GM18499 (cell line): ENCODE results near the gene RNU1-1.
A peak's percentile ranks its signal among the peaks of the same experiment; 100 is the strongest.
"Not testable (repeated sequence)": the region's sequence is repeated elsewhere in the genome, so short reads cannot be mapped to it uniquely, and the experiment has no call there.

Experiments
- ATAC-seq: cut with Tn5 transposase; IDR thresholded peaks from one replicate; pipeline ENCODE4 v1.9.1; 2021; ENCODE audit warnings: moderate number of reproducible peaks; ENCODE audit not compliant: insufficient read depth, unreplicated experiment

The RNU1-1 gene

DNA sequence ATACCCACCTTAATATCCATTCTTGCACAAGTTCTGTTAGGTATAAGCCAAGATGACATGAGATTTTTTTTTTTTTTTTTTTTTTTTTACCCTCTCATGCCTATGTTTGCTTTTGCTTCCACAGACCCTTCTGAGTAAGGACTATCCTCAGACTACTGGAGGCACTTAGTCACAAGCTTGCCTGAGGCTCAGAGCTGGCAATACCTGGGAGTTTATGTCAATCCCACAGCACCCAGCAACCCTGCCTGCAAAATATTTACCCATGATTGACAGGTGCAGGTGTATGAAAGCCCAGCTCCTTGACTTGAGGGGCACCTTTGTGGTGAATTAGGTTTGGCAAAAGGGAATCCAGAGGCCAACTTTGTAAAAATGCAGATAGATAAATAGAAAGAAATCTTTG is 11.7 kb upstream of the RNU1-1 start:
- not testable (repeated sequence) for ATAC-seq

DNA sequence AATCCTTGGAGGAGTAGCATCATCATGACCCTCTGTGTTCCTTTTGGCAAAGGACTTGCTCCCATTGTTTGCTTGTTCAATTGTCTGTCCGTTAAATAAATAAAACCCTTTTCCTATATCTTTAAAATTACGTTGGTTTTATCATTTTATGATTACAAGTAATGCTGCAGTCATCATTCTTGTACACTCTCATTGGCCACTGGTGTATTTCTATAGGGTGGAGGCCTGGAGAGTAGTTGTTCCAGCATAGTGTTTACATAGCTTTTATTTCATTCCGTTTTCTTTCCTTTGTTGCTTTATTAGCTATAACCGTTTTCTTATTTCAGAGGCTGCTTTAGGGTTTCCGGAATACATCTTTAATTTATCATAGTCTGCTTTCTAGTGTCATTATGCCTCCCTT is 7.6 kb upstream of the RNU1-1 start:
- not testable (repeated sequence) for ATAC-seq

DNA sequence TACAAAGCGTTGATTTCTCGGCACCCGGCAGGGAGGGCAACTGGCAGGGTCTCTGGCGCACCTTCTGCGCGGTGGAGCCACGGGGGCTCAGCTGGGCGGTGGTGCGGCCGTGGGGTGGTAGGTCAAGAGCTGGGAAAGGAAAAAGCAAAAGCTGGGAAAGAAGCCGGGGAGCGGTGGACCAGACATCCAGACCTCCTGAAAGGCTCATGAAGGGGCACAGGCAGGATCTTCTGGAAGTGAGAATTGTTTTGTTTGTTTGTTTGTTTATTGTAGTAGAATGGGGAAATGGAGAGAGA is 7.2 kb upstream of the RNU1-1 start:
- ATAC-seq = no peak

DNA sequence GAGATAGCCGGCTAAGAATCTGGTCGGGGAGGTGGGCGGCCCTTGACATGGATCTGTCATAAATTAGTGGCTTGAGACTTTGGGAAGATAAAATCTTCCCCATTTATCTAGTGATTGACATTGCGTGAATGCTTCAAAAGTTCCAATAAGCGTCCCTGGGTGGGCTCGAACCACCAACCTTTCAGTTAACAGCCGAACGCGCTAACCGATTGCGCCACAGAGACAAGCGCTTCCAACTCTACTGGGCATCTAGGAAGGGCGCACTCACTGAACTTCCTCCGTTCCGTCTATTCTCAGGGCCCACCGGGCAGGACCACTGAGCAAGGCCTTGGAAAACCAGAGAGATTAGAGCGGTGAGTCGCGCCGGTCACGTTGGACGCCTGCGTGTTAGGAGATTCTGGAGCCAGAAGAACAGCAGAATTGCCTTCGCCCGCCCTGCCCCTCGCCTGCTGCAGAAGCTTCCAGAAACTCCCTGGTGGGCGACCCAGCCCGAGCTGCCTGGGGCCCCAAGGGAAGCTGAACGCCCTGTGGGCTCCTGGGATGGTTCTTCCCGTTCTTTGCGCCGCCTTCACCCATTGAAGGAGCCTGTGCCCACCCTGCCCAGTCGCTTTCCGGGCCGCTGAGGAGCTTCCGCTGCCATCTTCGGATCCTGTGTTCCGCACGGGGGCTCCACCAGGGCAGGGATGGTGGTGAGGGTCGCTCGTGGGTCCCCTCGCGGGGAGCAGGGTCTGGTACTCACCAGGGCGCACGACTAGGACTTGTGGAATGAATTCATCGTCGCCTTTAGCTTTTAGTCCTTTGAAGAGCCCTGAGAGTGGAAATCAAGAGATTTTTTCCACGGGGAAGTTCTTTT is 6.6 kb upstream of the RNU1-1 start:
- ATAC-seq = not testable (repeated sequence)

DNA sequence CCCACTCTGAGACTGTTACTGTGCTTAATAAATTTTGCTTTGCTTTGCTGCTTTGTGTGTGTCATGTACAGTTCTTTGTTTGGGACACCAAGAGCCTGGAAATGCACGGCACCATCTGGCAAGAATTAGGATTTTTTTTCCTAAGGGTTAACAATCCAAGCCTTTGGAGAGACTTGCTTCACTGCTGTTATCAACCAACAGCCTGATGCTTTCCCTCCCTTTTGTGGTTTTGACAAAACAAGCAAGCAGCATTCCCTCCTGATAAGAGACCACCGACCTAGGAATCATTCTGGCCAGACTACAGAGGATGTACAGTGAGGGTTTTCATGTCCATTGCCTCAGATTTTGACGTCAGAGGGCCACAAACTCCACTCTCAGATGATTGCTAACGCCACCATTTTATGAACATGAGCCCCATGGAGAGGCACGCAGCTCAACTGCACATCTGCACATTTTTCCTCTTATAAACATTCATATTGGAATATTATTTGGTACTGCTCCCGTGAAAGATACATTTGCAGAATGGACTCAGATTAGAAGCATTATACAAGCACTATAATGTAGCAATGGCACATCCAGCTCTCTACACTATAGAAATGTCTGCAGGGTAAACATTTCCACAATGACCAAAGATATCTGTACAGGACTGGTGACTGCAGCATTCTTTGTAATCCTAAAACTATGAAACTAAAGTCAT is 5.3 kb upstream of the RNU1-1 start:
- not testable (repeated sequence) for ATAC-seq

DNA sequence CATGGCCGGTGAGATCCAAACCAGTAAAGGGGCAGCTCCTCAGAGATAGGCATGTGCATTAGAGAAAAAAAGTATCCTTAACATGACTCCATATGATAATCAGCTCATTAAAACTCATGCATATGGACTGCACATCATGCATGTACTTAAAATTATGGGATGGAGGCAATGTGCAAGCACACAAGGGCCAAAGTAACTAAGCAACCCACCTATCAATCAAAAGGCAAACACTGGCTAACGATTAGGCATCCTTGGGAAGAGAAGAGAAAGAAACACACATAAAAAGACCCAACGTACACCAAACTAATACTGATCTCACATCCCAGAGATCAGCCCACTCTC is 4.8 kb upstream of the RNU1-1 start:
- not testable (repeated sequence) for ATAC-seq

DNA sequence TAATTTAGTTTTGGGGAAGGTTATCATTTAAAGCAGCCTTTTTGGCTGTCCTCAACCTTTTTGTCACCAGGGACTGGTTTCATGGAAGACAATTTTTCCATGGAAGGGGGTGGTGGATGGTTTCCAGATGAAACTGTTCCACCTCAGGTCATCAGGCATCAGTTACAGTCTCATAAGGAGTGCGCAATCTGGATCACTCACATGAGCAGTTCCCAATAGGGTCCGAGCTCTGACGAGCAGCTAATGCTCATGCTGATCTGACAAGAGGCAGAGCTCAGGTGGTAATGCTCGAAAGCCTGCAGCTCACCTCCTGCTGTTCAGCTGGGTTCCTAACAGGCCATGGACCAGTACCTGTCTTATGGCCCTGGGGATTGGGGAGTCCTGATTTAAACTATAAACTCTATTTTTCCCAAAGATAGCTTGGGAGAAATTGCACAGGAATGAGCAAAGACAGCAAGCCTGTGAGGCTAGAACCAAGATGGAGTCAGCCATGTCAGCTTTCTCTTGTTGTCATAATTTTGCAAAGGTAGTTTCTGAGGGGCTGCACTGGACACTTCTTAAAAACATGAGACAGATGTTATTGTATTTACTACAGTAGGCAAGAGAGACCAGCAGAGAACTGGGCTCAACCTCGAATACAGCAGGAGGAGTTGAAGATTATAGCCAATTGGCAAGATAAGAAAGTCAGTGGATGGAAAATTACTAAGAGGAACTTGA is 2.8 kb upstream of the RNU1-1 start:
- ATAC-seq = not testable (repeated sequence)

DNA sequence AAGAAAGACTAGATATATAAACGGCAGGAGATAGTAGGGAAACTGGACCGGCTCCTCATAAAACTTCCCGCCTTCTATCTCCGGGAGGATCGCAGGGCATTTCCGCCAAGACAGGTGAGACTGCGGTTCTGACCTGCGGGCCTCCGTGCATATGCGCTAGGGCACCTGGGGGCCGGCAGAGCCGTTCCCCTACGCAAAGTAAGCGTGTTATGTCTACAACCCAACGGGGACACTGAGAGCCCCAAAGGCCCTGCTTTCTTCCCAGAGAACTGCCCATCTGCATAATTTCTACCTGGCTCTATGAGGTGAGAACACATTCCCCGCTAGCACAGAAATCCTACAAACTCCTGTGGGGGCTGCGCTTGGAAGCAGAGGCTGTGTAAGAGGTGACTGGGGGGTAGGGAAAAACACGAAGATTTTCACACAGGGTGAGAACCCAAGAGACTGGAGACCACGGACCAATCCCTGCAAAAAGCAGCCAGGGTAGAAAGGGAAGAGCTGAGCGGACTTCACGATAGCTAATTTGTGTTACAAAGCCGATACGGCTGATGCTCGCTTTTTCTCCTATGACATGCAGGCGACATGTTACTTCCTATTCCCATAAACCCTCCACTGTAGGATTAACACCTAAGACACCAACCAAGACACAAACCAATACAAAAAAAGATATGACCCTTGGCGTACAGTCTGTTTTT is 526 bp downstream of the RNU1-1 start:
- peak; percentile 85 for ATAC-seq

DNA sequence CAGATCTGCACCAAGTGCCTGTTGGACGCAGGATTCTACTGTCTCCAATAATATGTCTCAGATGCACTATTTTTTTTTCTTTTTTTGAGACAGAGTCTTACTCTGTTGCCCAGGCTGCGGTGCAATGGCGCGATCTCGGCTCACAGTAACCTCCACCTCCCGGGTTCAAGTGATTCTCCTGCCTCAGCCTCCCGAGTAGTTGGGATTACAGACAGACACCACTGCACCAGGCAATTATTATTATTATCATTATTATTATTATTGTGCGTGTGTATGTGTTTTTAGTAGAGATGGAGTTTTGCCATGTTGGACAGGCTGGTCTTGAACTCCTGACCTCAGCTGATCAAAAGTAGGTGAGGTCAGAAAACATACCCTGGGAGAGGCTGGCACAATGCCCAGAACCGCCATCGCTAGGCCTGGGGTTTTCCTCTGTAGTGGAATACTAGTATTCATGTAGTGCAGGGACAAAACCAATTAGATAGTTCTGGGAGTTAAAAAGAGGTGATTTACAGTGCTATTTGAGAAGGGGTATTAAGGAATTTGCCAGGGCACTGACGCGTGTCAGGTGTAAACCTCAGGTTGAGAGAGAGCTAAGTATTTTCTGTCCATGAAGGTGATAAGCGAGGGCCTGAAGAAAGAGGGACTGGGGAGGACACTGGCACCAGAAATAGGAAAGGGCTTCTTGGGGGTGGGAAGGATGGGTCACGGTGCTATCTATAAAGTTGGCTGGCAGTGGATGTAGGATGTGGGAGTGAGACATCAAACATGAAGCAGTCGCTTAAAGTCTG is 1.3 kb downstream of the RNU1-1 start:
- not testable (repeated sequence) for ATAC-seq

DNA sequence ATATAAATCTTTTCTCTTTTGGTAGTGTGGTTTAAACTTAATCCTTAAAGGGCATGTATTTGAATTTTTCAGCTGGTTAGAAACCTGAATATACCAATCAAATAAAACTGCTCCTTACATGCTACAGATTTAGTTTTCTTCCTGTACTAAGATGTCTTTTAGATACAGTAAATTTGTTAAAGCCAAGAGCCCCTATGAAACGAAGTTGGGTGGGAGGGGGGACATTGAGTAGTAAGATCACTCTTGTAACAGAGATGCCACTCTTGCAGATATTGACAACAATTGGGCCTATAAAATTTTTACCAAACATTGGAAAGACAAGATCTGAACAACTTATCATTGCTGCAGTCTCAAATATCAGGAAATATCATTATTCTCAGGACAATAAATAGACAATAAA is 2.2 kb downstream of the RNU1-1 start:
- not testable (repeated sequence) for ATAC-seq

DNA sequence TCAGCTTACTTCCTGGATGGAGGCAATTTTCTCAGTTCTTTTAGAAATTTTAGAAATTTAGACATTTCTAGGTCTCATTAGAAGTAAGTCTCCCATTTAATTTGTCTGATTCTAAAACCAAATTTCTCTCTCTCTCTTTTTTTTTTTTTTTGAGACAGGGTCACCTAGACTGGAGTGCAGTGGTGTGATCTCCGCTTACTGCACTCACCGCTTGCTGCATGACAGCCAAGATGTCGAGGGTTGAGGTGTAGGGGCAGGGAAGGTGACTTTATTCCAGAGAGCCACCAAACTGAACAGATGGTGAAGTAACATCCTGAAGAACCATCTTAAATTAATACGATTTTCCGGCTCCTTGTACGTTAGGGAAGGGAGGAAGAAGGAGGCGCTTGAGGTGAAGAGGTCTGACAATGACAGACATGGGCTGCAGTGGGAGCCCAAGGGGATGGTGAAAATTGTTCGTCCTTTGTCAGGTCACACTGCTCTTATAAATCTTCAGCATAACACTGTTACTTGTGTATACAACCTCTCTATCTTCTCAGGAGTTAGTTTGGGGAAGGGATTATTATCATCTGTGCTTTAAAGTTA is 5.1 kb downstream of the RNU1-1 start:
- ATAC-seq = not testable (repeated sequence)

DNA sequence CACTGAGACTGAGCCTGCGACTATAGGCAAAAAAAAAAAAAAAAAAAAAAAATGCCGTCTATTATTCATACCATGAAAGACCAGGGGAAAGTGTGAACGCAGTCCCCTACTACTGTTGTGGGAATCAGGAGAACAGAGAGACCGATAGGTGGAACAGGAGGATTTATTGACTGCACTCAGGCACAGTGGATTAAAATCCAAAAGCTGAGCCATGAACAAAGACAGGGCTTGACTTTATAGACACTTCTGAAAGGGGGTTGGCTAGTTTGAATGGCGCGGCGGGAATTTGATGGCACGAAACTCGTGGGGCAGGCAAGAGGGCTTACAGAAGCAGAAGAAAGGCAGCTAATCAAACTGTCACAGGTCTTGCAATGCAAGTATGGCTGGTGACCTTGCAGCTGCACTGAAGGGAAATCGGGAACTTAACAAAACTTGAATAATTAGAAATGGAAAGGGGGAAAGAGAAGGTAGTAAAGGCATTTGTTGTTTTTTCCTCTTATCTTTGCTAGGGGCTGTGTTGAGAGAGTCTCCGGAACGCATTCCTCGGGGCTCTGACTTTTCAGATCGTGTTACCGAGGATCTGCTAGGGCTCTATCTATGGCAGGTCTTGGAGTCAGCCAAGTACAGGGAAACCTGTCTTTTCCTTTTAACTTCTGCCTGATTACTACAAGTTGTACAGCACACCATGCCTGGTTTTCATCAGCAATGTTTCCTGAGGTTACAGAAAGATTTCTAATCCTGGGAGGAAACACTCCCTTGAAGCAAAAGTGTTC is 7.5 kb downstream of the RNU1-1 start:
- not testable (repeated sequence) for ATAC-seq

DNA sequence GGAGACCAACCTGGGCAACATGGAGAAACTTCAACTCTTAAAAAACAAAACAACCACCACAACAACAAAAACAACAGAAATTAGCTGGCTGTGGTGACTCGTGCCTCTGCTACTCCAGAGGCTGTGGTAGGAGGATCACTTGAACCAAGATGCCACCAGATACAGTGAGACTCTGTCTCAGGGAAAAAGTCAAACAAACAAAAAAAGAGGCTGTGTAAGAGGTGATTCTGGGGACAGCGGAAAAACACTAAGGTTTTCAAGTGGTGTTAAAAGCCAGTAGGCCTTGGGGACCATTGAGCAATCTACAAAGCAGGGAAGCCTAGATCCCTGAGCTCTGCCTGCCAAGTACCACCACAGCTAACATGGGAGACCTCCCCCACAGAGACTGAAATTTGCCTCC is 8.2 kb downstream of the RNU1-1 start:
- not testable (repeated sequence) for ATAC-seq

DNA sequence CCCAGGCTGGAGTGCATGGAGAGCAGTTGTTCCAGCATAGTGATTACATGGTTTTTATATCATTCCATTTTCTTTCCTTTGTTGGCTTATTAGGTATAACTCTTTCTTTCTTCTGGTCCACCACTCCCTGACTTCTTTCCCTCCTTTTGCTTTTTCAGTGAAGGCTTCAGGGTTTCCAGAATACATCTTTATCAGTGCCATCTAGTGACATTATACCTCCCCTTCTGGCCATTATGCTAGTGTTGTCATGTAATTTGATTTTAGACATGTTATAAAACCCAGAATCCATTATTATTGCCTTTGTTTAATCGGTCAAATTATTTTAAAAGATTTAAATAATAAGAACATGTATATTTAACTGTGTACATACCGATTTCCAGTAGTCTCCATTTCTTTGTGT is 10.6 kb downstream of the RNU1-1 start:
- ATAC-seq = no peak

DNA sequence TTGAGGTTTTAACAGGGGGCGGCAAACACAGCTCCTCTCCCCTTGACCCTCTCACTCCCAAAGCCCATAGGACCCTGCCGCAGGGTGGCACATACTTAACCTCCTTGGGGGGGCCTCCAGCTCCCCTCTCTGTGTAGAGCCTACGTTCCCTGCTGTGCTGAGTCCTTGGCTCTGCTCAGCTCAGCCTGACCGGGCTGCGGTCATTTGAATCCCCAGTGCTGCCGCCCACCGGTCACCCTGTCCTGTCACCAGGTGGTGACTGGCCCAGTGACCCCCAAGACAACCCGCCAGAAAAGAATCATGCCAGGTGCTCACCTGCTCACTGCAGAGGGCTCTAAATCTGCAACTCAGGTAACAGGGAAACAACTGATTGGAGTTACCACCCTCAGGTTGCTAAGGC is 12.6 kb downstream of the RNU1-1 start:
- not testable (repeated sequence) for ATAC-seq

DNA sequence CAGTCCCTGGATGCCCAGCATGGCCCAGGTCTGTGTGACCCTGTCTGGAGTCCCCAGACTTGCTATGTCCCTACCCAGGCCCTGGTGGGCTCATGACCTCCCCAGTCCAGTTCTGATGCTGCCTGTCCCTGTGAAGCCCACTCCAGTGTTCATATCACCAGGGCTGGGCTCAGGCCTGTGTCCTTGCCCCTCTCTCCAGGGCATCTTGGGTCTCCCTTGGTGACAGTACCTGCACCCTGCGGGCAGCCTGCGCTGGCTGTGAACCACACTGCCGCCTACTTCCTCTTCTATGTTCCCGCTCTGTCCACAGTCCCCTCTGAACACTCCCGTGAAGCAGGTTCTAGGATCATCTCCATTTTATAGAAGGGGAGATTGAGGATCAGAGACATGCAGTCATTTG is 13.1 kb downstream of the RNU1-1 start:
- not testable (repeated sequence) for ATAC-seq

DNA sequence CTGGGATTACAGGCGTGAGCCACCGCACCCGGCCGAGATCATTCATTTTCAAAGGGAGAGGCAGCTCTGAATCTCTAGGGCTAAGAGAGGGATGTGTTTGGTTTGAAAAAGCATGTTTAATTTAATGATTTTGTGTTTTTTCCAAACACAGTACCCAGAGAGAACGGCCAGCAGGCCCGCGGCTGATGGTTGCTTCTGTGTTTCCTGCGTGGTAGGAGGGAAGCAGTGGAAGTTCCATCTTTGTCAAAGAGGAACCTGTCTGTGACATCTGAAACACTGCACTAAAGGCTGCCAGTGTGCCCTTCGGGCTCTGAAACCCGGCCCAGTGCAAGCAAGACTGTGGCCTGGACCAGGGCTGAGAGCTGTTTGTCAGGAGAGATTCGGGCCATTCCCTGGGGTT is 13.6 kb downstream of the RNU1-1 start:
- ATAC-seq = not testable (repeated sequence)

DNA sequence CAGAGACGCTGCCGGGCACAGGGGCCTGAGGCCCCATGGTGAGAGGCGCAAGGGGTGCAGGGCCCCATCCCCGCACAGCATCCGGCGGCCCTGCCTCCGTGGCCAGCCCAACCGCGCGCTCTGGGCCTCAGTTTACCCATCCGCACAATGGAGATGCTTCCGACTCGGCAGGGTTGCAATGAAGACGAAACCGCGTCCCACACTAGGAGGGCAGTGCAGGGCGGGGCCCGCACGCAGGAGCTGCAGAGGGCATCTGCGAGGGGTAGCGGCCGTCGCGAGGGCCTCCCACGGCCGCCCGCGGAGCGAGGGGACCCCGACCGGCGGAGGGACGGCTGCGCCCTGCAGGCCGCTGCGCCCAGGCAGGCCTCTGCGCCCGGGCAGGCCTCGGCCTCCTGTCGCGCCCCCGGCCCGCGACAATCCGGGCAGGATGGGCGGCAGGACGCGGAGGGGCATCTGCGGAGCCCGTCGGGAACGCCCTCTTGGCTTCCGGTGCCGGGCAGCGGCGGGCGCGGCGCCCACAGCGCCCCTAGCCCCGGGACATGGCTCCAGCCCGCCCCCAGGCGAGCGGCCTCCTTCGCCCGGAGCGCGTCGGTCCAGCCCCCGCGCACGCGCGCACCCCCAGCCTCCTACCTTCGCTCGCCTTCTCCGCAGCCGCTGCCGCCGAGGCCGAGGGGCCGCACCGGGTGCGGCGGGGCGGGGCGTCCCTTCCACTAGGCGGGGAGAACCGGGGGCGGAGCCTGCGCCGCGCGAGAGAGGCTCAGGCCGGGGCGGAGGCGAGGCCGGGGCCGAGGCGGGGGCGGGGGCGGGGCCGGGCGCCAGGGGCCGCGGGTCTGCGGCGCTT is 15.3 kb downstream of the RNU1-1 start:
- ATAC-seq = no peak
